Natural killer cell (primary cell): ENCODE data around the gene ACO2. TPM values are rescaled to one million over a fixed set of nuclear protein-coding genes. Genes with fewer than 3 reads are reported as not detected.

Experiments used
- ATAC-seq, 3 donors: fragments of 150-1000 bp in 2 of 3; fragments of 200-7000 bp in 1 of 3; cut with Tn5 transposase; 1 replicate in 1 of 3; 2 replicates in 2 of 3; pipeline ENCODE4 v1.10.0; 2021; ENCODE audit warnings: mild to moderate bottlenecking in 2 of 3, moderate library complexity in 2 of 3
- DNase-seq, 2 donors: peaks; one replicate each; pipeline versions ENCODE4 v3.0.0 to v3.0.0-alpha.2; 2013 to 2021; ENCODE audit warnings: mixed read lengths in 1 of 2
- H3K27ac ChIP-seq: one replicate; pipeline ENCODE4 v1.5.1; 2013; ENCODE audit warnings: mild to moderate bottlenecking, low read length
- H3K27me3 ChIP-seq: one replicate; pipeline ENCODE4 v1.6.1; 2013; ENCODE audit warnings: low read length; ENCODE audit not compliant: control insufficient read depth, insufficient read depth
- H3K36me3 ChIP-seq: one replicate; pipeline ENCODE4 v1.6.1; 2013; ENCODE audit warnings: low read length; ENCODE audit not compliant: control insufficient read depth, insufficient read depth
- H3K4me1 ChIP-seq: one replicate; pipeline ENCODE4 v1.6.1; 2013; ENCODE audit warnings: low read length; ENCODE audit not compliant: control insufficient read depth, insufficient read depth
- H3K4me3 ChIP-seq: one replicate; pipeline ENCODE4 v1.5.1; 2013; ENCODE audit warnings: low read length
- H3K9me3 ChIP-seq: one replicate; pipeline ENCODE4 v1.6.1; 2013; ENCODE audit warnings: low read length; ENCODE audit not compliant: control insufficient read depth, insufficient read depth
- H3K27ac Mint-ChIP-seq, 2 donors: one replicate each; pipeline ENCODE4 v1.8.0; 2022; ENCODE audit warnings: mild to moderate bottlenecking in 2 of 2, mixed read lengths in 2 of 2, moderate library complexity in 1 of 2
- H3K27me3 Mint-ChIP-seq, 2 donors: one replicate each; pipeline ENCODE4 v1.8.0; 2022; ENCODE audit warnings: low read depth in 2 of 2, mixed read lengths in 2 of 2
- H3K36me3 Mint-ChIP-seq: one replicate; pipeline ENCODE4 v1.8.0; 2022; ENCODE audit warnings: mixed read lengths
- H3K4me1 Mint-ChIP-seq, 2 donors: one replicate each; pipeline ENCODE4 v1.8.0; 2022; ENCODE audit warnings: mixed read lengths in 2 of 2
- H3K4me3 Mint-ChIP-seq: one replicate; pipeline ENCODE4 v1.8.0; 2022; ENCODE audit warnings: mild to moderate bottlenecking, moderate library complexity, mixed read lengths
- H3K9me3 Mint-ChIP-seq, 2 donors: one replicate each; pipeline ENCODE4 v1.8.0; 2022; ENCODE audit warnings: mixed read lengths in 2 of 2
- CTCF ChIP-seq: fragments of 200-600 bp; IDR thresholded peaks from one replicate; pipeline ENCODE4 v1.8.0; 2022; ENCODE audit warnings: antibody characterized with exemption
- WGBS: methylation state at CpG from one replicate; pipeline ENCODE4 v1.1.7; 2013; ENCODE audit warnings: missing lambda C conversion rate; ENCODE audit not compliant: insufficient coverage; 5-methylcytosine and 5-hydroxymethylcytosine counted together
- intact Hi-C: fragments of 100-400 bp; cut with micrococcal nuclease; formaldehyde crosslinking; loops from one replicate; pipeline ENCODE4 v1.14.2; 2022
- total RNA-seq, 4 donors: library from RNA; stranded (reverse); fragments of 120-200 nt in 1 of 4; gene quantifications; one replicate each; pipeline versions ENCODE4 v1.2.3 to v1.2.4, GENCODE V29; 2013 to 2022

ACO2 gene
- total RNA-seq, 3 donors from 2014 or later (not counting 1 experiment from before 2014, with no cell fraction given): 77.9 to 99.8 (median 89.5) TPM

- peaks cover 15% of the 10 kb centered on the region in 2 donors for H3K4me1 Mint-ChIP-seq
- H3K9me3 Mint-ChIP-seq: no peaks in the 10 kb centered on the region
- H3K27me3 Mint-ChIP-seq: peaks cover 13 to 15% of the 10 kb centered on the region in 2 donors
- H3K9me3 ChIP-seq: no peaks in the 10 kb centered on the region
- DNase-seq: no peak
- H3K4me1 ChIP-seq: peaks cover 9% of the 10 kb centered on the region
- WGBS: 92% methylated on average over 5 of the region's 5 CpGs
- intact Hi-C loops: no loop called here
- H3K27me3 ChIP-seq: no peaks in the 10 kb centered on the region
- no peak overlapping the region for H3K27ac Mint-ChIP-seq
- no peak overlapping the region for H3K4me3 ChIP-seq
- no peak for ATAC-seq
- no peak for TF ChIP-seq CTCF
- H3K36me3 ChIP-seq: no peaks in the 10 kb centered on the region
- no peaks in the 10 kb centered on the region for H3K36me3 Mint-ChIP-seq
- no peak overlapping the region for H3K4me3 Mint-ChIP-seq
- no peak overlapping the region for H3K27ac ChIP-seq
Observed at GRCh38 chr22:41548830-41549211, 79.9 kb downstream of the ACO2 start.

GRCh38 chr22:41550952-41551491 is 82.1 kb downstream of the ACO2 start:
- no peaks in the 10 kb centered on the region for H3K36me3 ChIP-seq
- no peak overlapping the region for H3K27ac ChIP-seq
- Mint-ChIP-seq H3K27me3 (peaks cover 13 to 18% of the 10 kb centered on the region in 2 donors), H3K36me3 (no peaks in the 10 kb centered on the region), H3K4me3 (no peak overlapping the region), H3K27ac (no peak overlapping the region), H3K9me3 (no peaks in the 10 kb centered on the region), H3K4me1 (no peaks in the 10 kb centered on the region)
- ATAC-seq: no peak
- no peaks in the 10 kb centered on the region for H3K9me3 ChIP-seq
- no peak for DNase-seq
- no peaks in the 10 kb centered on the region for H3K4me1 ChIP-seq
- 94% methylated on average over 10 of the region's 12 CpGs for WGBS
- H3K27me3 ChIP-seq: no peaks in the 10 kb centered on the region
- TF ChIP-seq CTCF: no peak
- H3K4me3 ChIP-seq: no peak overlapping the region
- intact Hi-C loops: no loop called here

GRCh38 chr22:41551877-41552582 is 83.1 kb downstream of the ACO2 start:
- no peak overlapping the region for H3K4me3 Mint-ChIP-seq
- no peak for TF ChIP-seq CTCF
- H3K4me1 Mint-ChIP-seq: no peaks in the 10 kb centered on the region
- Histone ChIP-seq H3K36me3 (no peaks in the 10 kb centered on the region), H3K27me3 (no peaks in the 10 kb centered on the region), H3K4me3 (no peak overlapping the region), H3K27ac (no peak overlapping the region), H3K9me3 (no peaks in the 10 kb centered on the region), H3K4me1 (no peaks in the 10 kb centered on the region)
- WGBS: 83% methylated on average over 10 of the region's 11 CpGs
- H3K9me3 Mint-ChIP-seq: no peaks in the 10 kb centered on the region
- ATAC-seq (no peak), DNase-seq (no peak)
- H3K27me3 Mint-ChIP-seq: peaks cover 16 to 28% of the 10 kb centered on the region in 2 donors
- intact Hi-C loops: no loop called here
- no peak overlapping the region for H3K27ac Mint-ChIP-seq
- no peaks in the 10 kb centered on the region for H3K36me3 Mint-ChIP-seq
